GM12892 (cell line): Measurements from ENCODE around the gene IL20RB.

Source experiments
- DNase-seq: peaks from one replicate; pipeline ENCODE4 v3.0.0; 2011; ENCODE audit not compliant: insufficient read length
- FAIRE-seq: peaks from 2 replicates; lab custom pipeline; 2011; peaks lifted over from hg19 to GRCh38; lab: Jason Lieb, UNC
- POLR2A ChIP-seq: IDR thresholded peaks from 2 replicates; pipeline ENCODE4 v1.6.1; 2011; ENCODE audit warnings: low read depth, low read length, control low read depth
- POLR2AphosphoS5 ChIP-seq: IDR thresholded peaks from 2 replicates; pipeline ENCODE4 v1.6.1; 2011; ENCODE audit warnings: low read depth, low read length, control low read depth
- TAF1 ChIP-seq: IDR thresholded peaks from 2 replicates; pipeline ENCODE4 v1.6.1; 2011; ENCODE audit warnings: low read depth, mild to moderate bottlenecking, control low read depth, low read length, borderline replicate concordance

The IL20RB gene

GRCh38 chr3:136928240-136928639 lies 29.5 kb upstream of the IL20RB start:
- DNase-seq (no peak), FAIRE-seq (peak; percentile 27)
- TF ChIP-seq TAF1 (no peak), POLR2A (no peak), POLR2AphosphoS5 (no peak)

- DNase-seq, result no peak
- FAIRE-seq, result no peak
- no peak for TF ChIP-seq TAF1
- no peak for TF ChIP-seq POLR2AphosphoS5
- no peak for TF ChIP-seq POLR2A
Measured at GRCh38 chr3:136929977-136930670, 27.7 kb upstream of the IL20RB start.

DNA sequence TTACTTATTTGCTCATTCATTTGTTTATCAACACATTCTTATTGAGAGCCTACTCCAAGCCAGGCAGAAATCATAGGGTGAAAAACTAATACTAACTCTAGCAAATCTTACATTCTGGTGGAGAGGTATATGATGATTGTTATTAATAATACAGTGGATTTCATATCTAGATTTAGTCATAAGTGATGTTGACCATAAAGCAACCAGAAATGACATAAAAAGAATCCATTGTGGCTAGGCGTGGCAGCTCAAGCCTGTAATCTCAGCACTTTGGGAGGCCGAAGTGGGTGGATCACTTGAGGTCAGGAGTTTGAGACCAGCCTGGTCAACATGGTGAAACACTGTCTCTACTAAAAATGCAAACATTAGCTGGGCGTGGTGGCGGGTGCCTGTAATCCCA lies 26.2 kb upstream of the IL20RB start:
- TF ChIP-seq POLR2AphosphoS5 (no peak), TAF1 (no peak), POLR2A (no peak)
- DNase-seq (no peak), FAIRE-seq (no peak)

GRCh38 chr3:136932523-136932922 lies 25.3 kb upstream of the IL20RB start:
- no peak for TF ChIP-seq TAF1
- TF ChIP-seq POLR2A, result no peak
- no peak for TF ChIP-seq POLR2AphosphoS5
- FAIRE-seq (no peak), DNase-seq (no peak)

GRCh38 chr3:136932978-136933772 lies 24.6 kb upstream of the IL20RB start:
- peak; percentile 9 for FAIRE-seq
- TF ChIP-seq POLR2A (no peak), POLR2AphosphoS5 (no peak), TAF1 (no peak)
- DNase-seq, result no peak

DNA sequence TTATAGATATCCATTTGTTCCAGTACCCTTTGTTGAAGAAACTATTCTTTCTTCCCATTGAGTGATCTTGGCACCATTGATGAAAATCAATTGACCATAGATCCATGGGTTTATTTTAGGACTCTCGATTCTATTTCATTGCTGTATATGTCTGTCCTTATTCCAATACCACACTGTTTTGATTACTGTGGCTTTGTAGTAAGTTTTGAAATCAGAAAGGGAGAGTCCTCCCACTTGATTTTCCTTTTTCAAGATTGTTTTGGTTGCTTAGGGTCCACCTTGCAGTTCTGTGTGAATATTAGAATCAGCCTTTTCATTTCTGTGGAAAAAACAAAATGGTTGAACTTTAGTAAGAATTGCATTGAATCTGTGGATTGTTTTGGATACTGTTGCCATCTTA lies 20.6 kb upstream of the IL20RB start:
- TF ChIP-seq POLR2AphosphoS5 (no peak), POLR2A (no peak), TAF1 (no peak)
- DNase-seq (no peak), FAIRE-seq (no peak)

- TF ChIP-seq POLR2AphosphoS5, result no peak
- no peak for TF ChIP-seq TAF1
- no peak for TF ChIP-seq POLR2A
- DNase-seq (no peak), FAIRE-seq (no peak)
Measured at GRCh38 chr3:136937851-136938250, 19.9 kb upstream of the IL20RB start.

GRCh38 chr3:136938334-136938733 lies 19.4 kb upstream of the IL20RB start:
- FAIRE-seq (no peak), DNase-seq (no peak)
- TF ChIP-seq POLR2AphosphoS5 (no peak), TAF1 (no peak)

DNA sequence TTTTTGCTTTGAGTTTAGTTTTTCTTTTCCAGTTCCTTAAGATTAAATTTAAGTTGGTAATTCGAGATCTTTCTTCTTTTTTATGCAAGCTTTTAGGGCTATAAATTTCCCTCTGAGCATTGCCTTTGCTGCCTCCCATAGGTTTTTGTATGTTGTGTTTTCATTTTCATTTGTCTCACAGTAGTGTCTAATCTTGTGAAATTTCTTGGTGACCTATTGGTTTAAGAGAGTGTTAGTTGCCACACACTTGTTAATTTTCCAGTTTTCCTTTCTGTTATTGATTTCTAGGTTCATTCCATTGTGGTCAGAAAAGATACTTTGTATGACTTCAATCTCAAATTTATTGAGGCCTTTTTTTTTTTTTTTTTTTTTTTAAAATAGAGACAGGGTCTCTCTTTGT lies 18.3 kb upstream of the IL20RB start:
- DNase-seq (no peak), FAIRE-seq (no peak)
- TF ChIP-seq POLR2A, result no peak
- no peak for TF ChIP-seq TAF1
- TF ChIP-seq POLR2AphosphoS5, result no peak

- TF ChIP-seq TAF1 (no peak), POLR2AphosphoS5 (no peak), POLR2A (no peak)
- FAIRE-seq, result no peak
- DNase-seq, result no peak
Measured at GRCh38 chr3:136942803-136943202, 15.0 kb upstream of the IL20RB start.

DNA sequence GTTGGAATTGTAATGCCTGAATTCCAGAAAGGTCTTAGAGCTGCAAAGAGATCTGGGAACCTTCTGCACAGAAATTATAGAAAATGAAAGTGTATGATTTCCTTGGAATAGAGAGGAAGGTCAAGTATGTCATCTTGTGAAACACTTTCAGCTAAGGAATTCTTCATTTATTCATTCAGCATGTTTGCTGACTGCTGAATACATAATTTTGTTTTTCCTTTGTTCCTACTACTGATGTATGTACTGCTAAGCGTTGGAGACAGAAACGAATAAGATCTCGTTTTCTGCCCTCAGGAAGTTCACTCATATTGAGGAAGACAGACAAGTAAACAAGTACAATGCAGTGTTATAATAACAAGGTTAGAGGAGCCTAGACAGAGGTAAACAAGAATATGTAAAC lies 14.3 kb upstream of the IL20RB start:
- TF ChIP-seq POLR2A (no peak), POLR2AphosphoS5 (no peak), TAF1 (no peak)
- FAIRE-seq, result no peak
- no peak for DNase-seq

DNA sequence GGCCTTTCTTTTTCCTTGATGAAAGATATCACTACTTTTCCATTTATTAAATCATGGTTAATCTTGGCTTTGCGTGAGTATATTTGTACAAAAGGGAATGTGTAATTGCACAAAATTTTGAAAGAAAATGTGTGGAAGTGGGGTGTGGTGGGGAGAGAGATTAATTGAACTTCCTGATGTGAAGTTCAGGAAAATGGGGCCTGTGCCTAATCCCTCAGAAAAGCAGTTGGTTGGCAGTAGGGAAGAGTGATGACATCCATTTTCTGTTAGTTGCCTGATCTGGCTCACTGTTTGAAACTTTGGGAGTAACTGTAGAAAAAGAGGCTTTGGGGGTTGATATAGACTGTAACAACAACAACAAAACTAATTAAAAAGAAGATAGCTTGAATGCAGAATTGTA lies 10.8 kb upstream of the IL20RB start:
- FAIRE-seq (no peak), DNase-seq (no peak)
- TF ChIP-seq POLR2AphosphoS5 (no peak), TAF1 (no peak), POLR2A (no peak)
